Activated naive CD4-positive, alpha-beta T cell treated with anti-CD3 and anti-CD28 coated beads, Interleukin-2, amount 50 U/mL, for 72 hours (primary cell): Measurements from ENCODE around the gene AGRP. TPM values are rescaled to one million over a fixed set of nuclear protein-coding genes. Genes with fewer than 3 reads are reported as not detected.
A peak's percentile ranks its signal among the peaks of the same experiment; 100 is the strongest.
"Not testable (repeated sequence)": the region's sequence is repeated elsewhere in the genome, so short reads cannot be mapped to it uniquely, and the experiment has no call there.

Experiments used
- ATAC-seq, 2 donors: fragments of 150-1000 bp; cut with Tn5 transposase; 2 replicates each; pipeline ENCODE4 v1.10.0; 2021; ENCODE audit warnings: mild to moderate bottlenecking in 2 of 2, moderate library complexity in 2 of 2
- DNase-seq, 2 donors: peaks; one replicate each; pipeline ENCODE4 v3.0.0; 2021 to 2022; ENCODE audit warnings: low spot score in 2 of 2
- H3K27ac Mint-ChIP-seq, 2 donors: one replicate each; pipeline ENCODE4 v1.8.0; 2022; ENCODE audit warnings: mild to moderate bottlenecking in 2 of 2, mixed read lengths in 2 of 2
- H3K36me3 Mint-ChIP-seq, 2 donors: one replicate each; pipeline ENCODE4 v1.8.0; 2022; ENCODE audit warnings: mixed read lengths in 2 of 2
- H3K9me3 Mint-ChIP-seq, 2 donors: one replicate each; pipeline ENCODE4 v1.8.0; 2022; ENCODE audit warnings: mixed read lengths in 2 of 2
- total RNA-seq, 2 donors: library from RNA; stranded (reverse); gene quantifications; one replicate each; pipeline ENCODE4 v1.2.3, GENCODE V29; 2022

Gene AGRP
- total RNA-seq, 2 donors from 2014 or later, result 0.64 TPM; not detected in 1

DNA sequence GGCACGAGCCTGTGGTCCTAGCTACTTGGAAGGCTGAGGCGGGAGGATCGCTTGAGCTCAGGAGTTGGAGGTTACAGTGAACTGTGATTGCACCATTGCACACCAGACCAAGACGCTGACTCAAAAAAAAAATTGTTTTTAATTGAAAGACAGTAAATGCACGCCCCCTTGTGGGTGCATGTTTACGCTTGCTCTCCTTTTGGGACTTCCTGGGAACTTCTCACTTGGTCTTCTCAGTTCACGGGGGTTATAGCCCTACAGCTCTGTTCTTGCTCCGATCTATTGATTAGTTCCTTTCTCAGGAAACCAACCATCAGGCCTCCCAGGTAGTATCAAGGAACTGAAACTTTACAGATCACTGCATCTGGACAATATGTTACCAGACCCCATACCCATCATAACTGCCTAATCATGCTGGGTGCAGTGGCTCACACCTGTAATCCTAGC, 31.1 kb upstream of the AGRP start:
- peak; percentile 69 to 75 for DNase-seq
- peak overlapping the region in 1 of 2 donors; percentile 81 for H3K27ac Mint-ChIP-seq
- peak; percentile 89 to 90 for ATAC-seq
- H3K9me3 Mint-ChIP-seq, result no peaks in the 10 kb centered on the region
- H3K36me3 Mint-ChIP-seq, result no peaks in the 10 kb centered on the region

GRCh38 chr16:67513892-67514291, 30.5 kb upstream of the AGRP start:
- not testable (repeated sequence) for H3K9me3 Mint-ChIP-seq, H3K36me3 Mint-ChIP-seq, DNase-seq, H3K27ac Mint-ChIP-seq
- peak; percentile 11 to 34 for ATAC-seq

- H3K9me3 Mint-ChIP-seq, result no peaks in the 10 kb centered on the region
- ATAC-seq, result no peak
- no peaks in the 10 kb centered on the region for H3K36me3 Mint-ChIP-seq
- no peak for DNase-seq
- H3K27ac Mint-ChIP-seq, result no peak overlapping the region
Observed at GRCh38 chr16:67509016-67509415, 25.7 kb upstream of the AGRP start.

DNA sequence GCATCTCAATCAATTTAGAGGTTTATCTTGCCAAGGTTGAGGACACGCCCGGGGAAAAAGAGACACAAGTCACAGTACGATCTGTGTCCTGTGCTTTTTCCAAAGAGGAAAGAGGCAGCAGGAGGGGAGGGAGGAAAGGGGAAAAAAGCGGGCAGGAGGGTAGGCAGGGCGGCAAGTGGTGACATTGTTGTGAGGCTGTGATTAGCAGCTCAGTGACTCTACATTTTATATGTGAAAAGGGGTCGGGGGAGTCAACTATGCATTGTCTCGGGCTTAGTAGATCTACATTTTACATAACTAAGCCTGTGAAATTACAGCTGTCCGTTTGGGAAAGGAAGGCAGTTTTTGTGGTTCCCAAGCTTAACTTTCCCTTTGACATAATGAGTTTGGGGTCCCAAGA, 23.1 kb upstream of the AGRP start:
- Mint-ChIP-seq H3K36me3 (no peaks in the 10 kb centered on the region), H3K9me3 (no peaks in the 10 kb centered on the region), H3K27ac (peak overlapping the region in 1 of 2 donors; percentile 27)
- DNase-seq (no peak), ATAC-seq (no peak)

GRCh38 chr16:67504031-67505021, 21.0 kb upstream of the AGRP start:
- peak overlapping the region; percentile 4 to 77 for H3K27ac Mint-ChIP-seq
- ATAC-seq (peak; percentile 96 to 98), DNase-seq (peak in 1 of 2 donors; percentile 65)
- H3K9me3 Mint-ChIP-seq, result no peaks in the 10 kb centered on the region
- H3K36me3 Mint-ChIP-seq, result no peaks in the 10 kb centered on the region

DNA sequence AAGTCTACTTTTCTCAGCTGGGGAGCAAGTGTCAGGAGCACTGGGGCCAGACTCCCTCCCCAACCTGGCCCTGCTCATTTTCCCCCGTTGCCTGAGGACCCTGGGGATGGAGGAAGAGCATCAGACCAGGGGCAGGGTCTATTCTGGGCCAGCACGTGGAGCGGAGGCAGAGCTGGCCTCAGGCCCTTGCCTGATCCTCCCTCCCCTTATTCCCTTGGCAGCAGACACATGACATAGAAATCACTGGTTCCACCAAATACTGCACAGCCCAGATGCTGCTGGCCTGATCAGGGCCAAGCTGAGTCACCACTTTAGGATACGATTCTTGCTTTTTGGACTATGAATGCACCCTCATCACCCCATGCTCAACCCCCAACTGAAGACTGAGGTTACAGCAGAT, 15.8 kb upstream of the AGRP start:
- ATAC-seq, result no peak
- H3K9me3 Mint-ChIP-seq, result no peaks in the 10 kb centered on the region
- DNase-seq, result no peak
- H3K27ac Mint-ChIP-seq, result peak overlapping the region in 1 of 2 donors; percentile 65
- H3K36me3 Mint-ChIP-seq, result no peaks in the 10 kb centered on the region

DNA sequence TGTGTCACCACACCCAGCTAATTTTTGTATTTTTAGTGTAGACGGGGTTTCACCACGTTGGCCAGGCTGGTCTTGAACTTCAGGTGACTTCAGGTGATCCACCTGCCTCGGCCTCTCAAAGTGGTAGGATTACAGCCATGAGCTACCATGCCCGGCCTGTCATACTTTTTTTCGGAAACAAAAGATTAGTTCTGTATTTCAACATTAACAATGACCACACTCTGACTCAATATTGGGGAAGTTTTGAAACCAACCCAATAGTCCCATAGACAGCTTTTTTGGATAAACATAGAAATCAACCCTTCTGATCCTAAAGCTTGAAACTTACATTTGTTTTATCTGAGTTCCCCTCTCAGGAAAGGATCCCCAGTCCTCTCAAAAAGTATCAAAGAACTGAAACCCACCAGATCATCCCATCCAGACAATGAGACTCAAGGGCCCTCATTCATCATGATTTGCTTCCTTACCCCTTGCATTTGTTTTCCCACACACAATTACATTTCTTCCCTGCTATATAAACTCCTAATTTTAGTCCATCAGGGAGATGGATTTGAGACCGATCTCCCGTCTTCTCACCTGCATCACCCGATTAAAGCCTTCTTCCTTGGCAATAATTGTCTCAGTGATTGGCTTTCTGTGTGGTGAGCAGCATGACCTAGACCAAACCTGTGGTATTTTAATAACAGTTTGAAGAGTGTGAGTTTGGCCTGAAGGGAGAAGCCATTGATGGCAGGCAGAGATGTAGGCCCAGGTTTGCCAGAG, 7.2 kb upstream of the AGRP start:
- ATAC-seq (no peak), DNase-seq (no peak)
- Mint-ChIP-seq H3K9me3 (no peaks in the 10 kb centered on the region), H3K36me3 (no peaks in the 10 kb centered on the region), H3K27ac (peak overlapping the region; percentile 24 to 34)

DNA sequence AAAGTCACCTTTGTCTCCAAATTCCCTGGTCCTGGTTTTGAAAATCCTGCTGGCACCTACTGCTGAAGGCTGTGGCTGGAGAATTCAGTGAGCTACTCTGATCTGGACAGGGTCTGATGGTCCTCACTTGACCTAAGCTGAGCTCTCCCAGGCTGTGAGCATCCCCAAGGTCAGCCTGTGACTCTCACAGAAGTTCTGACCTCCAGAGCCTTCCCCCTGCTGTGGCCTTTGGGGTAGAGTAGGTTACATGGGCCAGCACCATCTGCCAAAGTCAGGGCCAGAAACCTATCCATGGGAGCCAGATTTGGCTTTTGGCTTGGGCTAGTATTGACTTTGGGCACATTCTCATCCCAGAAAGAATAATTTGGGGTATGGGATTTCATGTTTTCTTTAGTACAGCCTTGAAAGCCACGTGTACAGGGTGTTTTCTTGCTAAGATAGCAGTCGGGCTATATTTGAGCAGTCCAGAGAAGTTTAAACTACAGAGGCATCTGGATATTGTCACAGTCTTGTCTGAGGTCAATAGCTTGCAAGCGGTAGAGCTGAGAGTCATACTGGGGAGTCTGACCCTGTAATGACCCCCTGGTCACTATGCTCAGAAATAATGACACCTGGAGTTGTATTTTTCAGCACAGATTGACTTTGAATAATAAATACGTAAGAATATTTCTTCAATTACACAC, 6.2 kb upstream of the AGRP start:
- no peak for DNase-seq
- no peaks in the 10 kb centered on the region for H3K9me3 Mint-ChIP-seq
- H3K36me3 Mint-ChIP-seq, result no peaks in the 10 kb centered on the region
- peak overlapping the region in 1 of 2 donors; percentile 26 for H3K27ac Mint-ChIP-seq
- ATAC-seq, result no peak

- ATAC-seq, H3K9me3 Mint-ChIP-seq, H3K36me3 Mint-ChIP-seq, DNase-seq: not testable (repeated sequence)
- H3K27ac Mint-ChIP-seq, result peak overlapping the region in 1 of 2 donors; percentile 72
Observed at GRCh38 chr16:67487561-67487960, 4.2 kb upstream of the AGRP start.

GRCh38 chr16:67486805-67487204, 3.5 kb upstream of the AGRP start:
- Mint-ChIP-seq H3K27ac (peak overlapping the region; percentile 9 to 72), H3K36me3 (peaks cover 9% of the 10 kb centered on the region in 2 donors), H3K9me3 (no peaks in the 10 kb centered on the region)
- ATAC-seq (no peak), DNase-seq (no peak)

DNA sequence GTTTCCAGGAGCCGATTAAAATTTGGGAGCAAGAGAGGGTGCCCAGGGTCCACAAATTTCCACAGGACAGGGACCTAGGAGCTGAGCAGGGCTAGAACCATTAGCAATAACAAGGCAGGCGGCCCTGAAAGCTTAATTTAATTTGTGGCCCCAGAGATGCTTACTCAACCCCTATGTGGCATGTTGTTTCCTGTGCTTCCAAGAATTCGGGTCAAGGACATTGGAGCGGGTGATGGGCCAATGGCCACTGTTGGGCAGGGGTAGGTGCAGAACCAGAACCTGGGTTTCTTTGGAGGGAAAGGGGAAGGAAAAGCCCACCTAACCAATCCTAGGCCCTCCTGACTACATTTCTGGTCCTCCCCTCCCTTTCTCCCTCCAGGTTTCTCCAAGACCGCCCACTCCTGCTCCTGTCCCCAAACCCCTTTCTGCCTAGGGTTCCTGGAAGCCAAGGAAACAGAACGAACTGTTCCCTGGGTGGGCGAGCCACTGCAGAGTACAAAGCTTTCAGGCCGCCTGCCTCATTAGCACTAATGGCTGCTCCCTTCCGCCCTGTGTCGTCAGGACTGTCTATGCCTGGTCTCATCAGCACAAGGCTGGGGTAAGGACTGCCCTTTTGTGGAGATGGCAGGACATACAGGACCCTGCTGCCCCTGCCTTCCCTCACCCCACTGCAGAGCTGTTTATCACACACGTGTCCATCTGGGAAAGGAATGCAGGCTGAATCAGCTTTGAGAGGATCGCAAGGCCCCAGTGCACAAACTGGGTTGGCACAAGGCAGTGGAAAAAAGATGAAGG, 581 bp upstream of the AGRP start:
- Mint-ChIP-seq H3K36me3 (peaks cover 14 to 18% of the 10 kb centered on the region in 2 donors), H3K27ac (peak overlapping the region; percentile 89 to 94), H3K9me3 (no peaks in the 10 kb centered on the region)
- ATAC-seq, result no peak
- no peak for DNase-seq

DNA sequence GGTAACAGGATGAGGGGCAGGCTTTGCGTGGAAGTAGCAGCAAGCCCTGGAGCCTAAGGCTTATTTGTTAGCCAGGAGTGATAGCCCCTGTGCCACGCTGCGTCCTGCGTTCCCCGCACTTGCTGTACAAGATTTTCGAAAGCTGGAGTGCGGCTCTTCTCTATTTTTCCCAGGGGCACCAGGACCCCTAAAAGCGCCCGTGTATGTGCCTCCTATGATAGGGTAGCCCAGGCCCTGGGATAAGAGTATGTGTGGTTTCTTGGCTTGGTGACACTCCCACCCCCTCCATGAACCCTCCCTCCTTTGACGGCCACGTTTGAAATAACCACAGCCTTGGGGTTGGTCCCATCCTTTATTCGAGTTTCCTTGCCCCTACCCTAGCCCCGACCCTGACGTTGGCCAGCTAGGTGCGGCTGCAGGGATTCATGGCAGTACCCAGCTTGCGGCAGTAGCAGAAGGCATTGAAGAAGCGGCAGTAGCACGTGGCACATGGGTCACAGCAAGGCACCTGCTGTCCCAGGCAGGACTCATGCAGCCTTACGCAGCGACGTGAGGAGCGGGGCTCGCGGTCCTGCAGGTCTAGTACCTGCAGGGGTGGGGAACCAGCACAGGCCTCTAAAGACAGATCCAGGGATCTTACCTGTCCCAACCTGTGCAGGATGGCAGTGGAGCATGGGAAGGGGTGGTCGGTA, 968 bp downstream of the AGRP start:
- Mint-ChIP-seq H3K36me3 (peaks cover 14 to 18% of the 10 kb centered on the region in 2 donors), H3K9me3 (no peaks in the 10 kb centered on the region), H3K27ac (peak overlapping the region; percentile 94 to 98)
- no peak for DNase-seq
- no peak for ATAC-seq

DNA sequence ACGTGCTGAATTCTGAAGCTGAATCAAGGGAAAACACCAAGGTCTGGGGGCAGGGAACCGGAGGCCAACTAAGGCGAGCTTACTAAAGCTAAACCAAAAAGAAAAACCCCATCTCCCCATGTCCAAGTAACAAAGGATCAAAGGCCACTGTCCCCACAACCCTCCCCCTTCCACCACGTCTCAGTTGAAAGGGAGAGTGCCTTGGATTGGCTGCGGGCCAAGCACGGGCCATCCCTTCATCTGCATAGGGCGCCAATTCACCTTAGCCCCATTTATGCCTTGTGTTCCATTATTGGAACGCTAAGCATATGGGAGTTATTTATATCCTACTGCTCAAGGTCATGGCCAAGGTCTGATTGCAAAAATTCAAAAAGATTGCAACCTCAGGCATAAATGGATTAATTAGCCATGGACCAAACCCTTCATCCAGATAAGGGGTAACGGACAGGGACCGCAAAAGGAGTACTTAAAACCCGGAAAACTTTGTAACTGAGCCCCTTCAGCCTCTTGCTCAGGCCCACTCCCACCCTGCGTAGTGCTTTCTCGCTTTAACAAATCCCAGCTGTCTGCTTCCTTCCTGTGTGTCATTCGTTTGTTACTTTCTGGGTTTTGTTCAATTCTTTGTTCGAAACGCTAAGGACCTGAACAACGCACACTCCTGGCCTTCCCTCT, 1.6 kb downstream of the AGRP start:
- Mint-ChIP-seq H3K36me3 (peaks cover 14 to 18% of the 10 kb centered on the region in 2 donors), H3K27ac (peak overlapping the region; percentile 94 to 98), H3K9me3 (no peaks in the 10 kb centered on the region)
- peak in 1 of 2 donors; percentile 52 for DNase-seq
- peak; percentile 36 to 63 for ATAC-seq

DNA sequence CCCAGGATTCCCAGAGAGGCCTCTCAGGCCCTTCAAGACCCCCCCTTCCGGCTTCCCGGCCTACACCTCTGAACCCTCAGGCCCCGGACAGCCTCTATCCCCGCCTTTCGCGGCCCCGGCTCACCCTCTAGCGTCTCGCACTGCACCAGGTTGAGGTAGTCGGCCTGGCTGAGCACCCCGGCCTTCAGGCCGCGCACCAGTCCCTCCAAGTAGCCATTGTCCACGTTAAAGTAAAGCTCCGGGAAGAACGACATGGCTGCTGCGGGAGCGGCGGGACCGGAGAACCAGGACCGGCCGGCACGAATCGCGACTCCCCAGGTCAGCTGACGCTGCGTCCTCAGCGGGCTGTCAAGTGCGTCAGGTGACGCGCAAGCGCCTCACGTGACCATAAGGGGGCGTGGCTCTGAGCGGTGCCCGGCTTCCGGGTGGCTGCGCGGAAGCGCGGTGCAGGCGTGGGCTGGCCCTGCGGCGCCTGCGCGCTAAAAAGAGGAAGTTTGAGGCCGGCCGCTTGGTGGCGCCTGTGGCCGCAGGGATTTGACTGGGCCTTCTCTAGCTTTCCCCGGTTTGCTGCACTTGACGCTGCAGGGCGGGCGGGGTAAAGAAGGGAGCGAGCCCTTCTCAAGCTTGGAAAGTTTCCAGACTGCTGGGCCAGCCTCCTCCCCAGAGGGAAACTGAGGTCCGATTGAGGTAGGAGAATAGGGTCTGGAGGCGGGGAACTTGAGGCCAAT, 2.4 kb downstream of the AGRP start, which contains the start of gene ATP6V0D1:
TSS of gene ATP6V0D1 (minus strand) at position 325 of the 728 bp plus-strand sequence. CDS start at position 254, 71 bp downstream.
- ATAC-seq (peak; percentile 87 to 96), DNase-seq (peak; percentile 99 to 100)
- Mint-ChIP-seq H3K27ac (peak within 1 kb of the TSS; percentile 94 to 99), H3K9me3 (no peaks in the 10 kb centered on the region), H3K36me3 (peaks cover 14 to 18% of the 10 kb centered on the region in 2 donors)
